Keratinocyte (primary cell): ENCODE measurements around the gene CDYL.

ENCODE experiments used
- CTCF ChIP-seq, 3 experiments: IDR thresholded peaks in 1 of 3; conservative IDR thresholded peaks in 1 of 3; optimal IDR thresholded peaks in 1 of 3; 2 replicates in 2 of 3; 3 replicates in 1 of 3; pipeline versions ENCODE3 to v1.5.1; 2011; ENCODE audit warnings: low read length in 3 of 3, mild to moderate bottlenecking in 3 of 3, moderate library complexity in 2 of 3, control low read depth in 1 of 3, inconsistent platforms in 1 of 3; ENCODE audit not compliant: insufficient read depth in 2 of 3; ENCODE audit errors: extremely low read depth in 1 of 3
- EZH2 ChIP-seq: IDR thresholded peaks from one replicate; pipeline ENCODE4 v1.6.1; 2012; ENCODE audit warnings: inconsistent platforms, mild to moderate bottlenecking, low read length, moderate library complexity

- no peak for TF ChIP-seq CTCF (optimal IDR thresholded peaks at IDR 0.05 in 1 of 3, IDR thresholded peaks at IDR 0.05 in 1 of 3, conservative IDR thresholded peaks at IDR 0.05 in 1 of 3; ENCODE audit: extremely low read depth in 1 of 3, insufficient read depth in 2 of 3, low read length in 3 of 3)
- TF ChIP-seq EZH2 = no peak
Observed at GRCh38 chr6:4820704-4821276, 44.6 kb downstream of the CDYL start.
